NCI-H2227 treated with DMSO at 0.1 percent for 48 hours (cell line): Measurements from ENCODE around the gene PLGRKT.
A peak's percentile ranks its signal among the peaks of the same experiment; 100 is the strongest.
"Not testable (repeated sequence)": the region's sequence is repeated elsewhere in the genome, so short reads cannot be mapped to it uniquely, and the experiment has no call there.

Source experiments
- DNase-seq: peaks from one replicate; lab custom pipeline; 2025; lab: John Stamatoyannopoulos, UW

The PLGRKT gene

GRCh38 chr9:5452286-5452609 is 14.5 kb upstream of the PLGRKT start:
- DNase-seq, result no peak

DNA sequence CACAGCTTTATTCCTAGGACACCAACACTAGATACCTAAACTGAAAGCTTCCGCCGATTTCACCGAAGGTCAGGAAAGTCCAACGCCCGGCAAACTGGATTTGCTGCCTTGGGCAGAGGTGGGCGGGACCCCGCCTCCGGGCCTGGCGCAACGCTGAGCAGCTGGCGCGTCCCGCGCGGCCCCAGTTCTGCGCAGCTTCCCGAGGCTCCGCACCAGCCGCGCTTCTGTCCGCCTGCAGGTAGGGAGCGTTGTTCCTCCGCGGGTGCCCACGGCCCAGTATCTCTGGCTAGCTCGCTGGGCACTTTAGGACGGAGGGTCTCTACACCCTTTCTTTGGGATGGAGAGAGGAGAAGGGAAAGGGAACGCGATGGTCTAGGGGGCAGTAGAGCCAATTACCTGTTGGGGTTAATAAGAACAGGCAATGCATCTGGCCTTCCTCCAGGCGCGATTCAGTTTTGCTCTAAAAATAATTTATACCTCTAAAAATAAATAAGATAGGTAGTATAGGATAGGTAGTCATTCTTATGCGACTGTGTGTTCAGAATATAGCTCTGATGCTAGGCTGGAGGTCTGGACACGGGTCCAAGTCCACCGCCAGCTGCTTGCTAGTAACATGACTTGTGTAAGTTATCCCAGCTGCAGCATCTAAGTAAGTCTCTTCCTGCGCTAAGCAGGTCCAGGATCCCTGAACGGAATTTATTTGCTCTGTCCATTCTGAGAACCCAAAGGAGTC is 12.8 kb upstream of the PLGRKT start, which contains the start of gene CD274:
Gene CD274 (plus strand): TSS at position 184 of the 733 bp plus-strand sequence. CDS start 5,572 bp downstream, outside the sequence.
- peak; percentile 65 for DNase-seq

- DNase-seq, result no peak
Observed at GRCh38 chr9:5449521-5450358, 12.0 kb upstream of the PLGRKT start.

DNA sequence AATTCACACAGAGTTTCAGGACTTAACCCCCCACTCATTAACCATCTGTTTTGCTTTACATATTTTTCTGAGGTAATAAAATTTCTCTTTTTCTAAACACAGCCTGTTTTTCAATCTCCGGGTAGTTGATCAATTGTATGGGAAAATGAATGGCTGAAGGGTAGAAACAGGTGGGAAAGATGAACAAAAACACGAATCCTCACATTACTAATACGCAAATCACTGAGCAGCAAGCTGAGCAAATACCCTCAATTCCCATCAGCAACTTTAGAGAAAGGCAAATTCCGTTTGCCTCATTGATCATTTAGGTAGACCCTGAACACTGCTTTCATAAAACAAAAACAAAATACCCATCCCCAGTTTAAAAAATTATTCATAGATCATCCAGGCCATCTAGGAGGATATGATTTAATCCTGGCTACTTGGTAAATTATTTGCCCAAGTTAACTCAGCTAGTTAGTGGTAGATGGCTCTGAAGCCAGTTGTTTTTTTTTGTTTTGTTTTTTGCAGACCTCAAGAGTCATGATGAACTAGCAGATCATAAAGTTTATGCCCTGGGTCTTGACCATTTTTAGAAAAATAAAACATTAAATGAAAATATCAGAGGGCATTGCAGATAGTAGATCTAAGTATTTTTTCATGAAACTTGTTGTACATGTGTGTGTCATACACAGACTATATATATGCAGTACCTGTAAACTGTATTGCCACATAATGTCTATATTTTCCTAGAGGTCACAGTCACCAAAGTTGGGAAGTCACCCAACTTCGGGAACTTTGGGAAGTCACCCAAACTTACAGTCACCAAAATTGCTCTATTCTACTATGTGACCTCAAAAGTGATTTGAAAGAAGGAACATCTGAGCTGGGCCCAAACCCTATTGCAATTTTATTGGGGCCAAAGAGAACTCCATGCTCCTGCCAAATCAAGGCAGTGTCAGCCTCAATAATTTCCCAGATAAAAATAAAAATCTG is 11.0 kb upstream of the PLGRKT start:
- DNase-seq, result no peak

DNA sequence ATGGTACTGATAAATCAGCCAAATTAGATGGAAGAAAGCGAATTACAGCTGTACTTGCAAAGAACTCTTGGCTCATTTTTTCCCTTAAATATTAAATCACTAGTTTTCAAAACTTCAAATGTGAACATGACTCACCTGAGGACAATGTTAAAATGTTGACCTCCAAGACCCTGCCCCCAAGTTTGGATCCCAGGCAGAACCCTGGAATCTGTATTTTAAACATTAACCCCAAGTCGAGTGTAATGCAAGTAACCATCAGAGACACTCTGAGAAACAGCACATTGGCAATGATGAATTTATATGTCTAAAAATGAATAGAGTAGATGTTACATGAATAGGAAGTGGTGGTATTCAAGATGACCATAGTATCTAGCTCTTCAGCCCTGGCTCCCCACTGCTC is 10.3 kb upstream of the PLGRKT start:
- DNase-seq, result no peak

GRCh38 chr9:5447337-5447736 is 9.6 kb upstream of the PLGRKT start:
- no peak for DNase-seq

GRCh38 chr9:5446451-5447236 is 8.9 kb upstream of the PLGRKT start:
- no peak for DNase-seq

DNA sequence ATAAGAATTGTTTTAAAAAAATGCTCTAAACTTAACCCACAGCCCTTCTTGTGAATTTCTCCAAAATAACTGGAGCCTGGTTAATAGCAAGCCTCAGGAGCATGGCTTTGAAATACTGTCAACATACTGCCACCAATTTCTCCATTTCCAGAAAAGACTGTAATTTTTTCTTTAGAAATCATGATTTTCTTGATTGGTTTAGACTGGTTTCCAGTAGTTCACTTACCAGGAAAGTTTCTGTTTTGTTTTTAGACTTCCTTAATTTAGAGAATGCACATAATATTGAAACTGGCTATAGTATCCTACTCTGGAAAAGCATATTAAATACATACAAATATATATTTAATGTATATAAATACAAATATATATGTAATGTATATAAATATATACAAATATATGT is 8.2 kb upstream of the PLGRKT start:
- no peak for DNase-seq

- not testable (repeated sequence) for DNase-seq
Observed at GRCh38 chr9:5445096-5445495, 7.4 kb upstream of the PLGRKT start.

- no peak for DNase-seq
Observed at GRCh38 chr9:5443850-5444249, 6.1 kb upstream of the PLGRKT start.

DNA sequence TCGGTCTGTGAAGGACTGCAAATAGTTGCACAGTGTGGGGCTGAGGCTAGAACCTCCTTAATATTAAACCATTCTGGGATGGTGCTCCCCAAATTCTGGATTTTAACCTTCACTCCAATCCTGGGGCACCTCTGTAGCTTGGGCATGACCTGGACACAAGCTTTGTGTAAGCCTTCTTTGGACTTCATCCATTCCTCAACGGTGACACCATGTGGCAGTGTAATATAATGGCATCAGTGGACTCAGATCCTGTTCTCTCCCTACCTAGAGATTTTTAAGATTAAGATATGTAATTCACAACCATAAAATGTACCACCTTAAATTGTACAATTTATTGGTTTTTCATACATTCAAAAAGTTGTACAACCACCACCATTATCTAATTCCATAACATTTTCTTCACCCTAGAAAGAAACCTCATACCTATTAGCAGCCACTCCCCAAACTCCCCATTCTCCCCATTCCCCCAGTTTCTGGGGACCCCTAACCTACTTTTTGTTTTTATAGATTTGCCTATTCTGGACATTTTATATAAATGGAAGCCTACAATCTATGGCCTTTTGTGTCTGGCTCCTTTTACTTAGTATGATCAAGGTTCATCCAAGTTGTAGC is 4.8 kb upstream of the PLGRKT start:
- peak; percentile 17 for DNase-seq

DNA sequence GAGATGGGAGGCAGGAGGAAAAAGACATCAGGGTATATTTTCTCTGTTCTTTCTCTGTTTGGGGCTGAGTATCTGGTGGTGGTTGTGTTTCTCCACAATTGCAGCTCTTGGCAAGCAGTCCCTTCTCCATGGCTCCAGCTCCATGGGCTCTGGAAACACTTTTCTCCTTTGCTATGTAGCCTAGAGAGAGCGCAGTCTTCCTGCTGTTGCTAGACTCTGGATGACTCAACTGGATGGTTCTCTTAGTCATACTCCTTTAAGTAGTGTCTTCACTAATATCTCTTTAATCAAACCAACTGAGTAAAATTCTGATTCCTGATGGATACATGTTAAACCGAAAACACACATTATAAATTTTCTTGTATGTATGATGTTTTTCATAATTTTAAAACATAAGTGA is 3.3 kb upstream of the PLGRKT start:
- no peak for DNase-seq

DNA sequence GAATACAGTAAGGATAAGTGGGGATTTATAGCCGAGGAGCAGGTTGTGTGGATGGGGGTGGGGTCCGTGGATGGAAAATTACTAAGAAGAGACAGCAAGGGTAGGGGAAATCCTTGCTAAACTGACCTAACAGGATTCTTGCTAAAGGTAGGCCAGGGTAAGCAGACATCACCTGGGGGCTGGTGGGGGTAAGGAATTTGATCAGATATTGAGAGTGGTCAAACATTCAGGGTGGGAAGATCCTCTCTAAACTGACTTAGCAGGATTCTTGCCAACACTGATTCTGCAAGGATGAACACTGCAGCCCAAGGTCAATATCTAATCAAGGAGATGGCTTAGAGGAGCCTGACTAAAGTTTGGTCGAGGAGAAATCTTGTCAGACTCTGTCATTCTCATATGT is 2.7 kb upstream of the PLGRKT start:
- DNase-seq, result no peak

GRCh38 chr9:5438301-5439162 is 807 bp upstream of the PLGRKT start:
- DNase-seq, result peak; percentile 40

DNA sequence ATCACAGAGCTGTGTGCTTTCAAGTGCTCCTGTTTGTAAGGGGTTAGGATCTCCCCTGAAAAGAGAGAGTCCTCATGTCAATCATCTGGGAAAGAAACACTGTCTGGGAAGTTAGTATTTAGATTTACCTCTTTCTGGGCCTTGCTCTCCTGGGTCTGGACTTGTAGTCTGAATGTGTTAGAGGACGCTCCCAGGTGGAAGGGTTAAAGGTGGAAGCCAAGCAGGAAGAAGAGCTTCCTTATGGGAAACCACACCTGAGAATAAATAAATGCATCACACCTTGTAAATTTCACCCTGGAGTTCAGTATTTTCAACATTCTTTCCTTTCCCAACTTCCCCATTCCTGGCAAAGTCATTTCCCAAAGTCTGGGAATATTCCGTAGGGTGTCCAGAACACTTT is 1.3 kb downstream of the PLGRKT start:
- no peak for DNase-seq

GRCh38 chr9:5435912-5436311 is 1.8 kb downstream of the PLGRKT start:
- no peak for DNase-seq

- DNase-seq, result not testable (repeated sequence)
Observed at GRCh38 chr9:5433841-5434810, 3.6 kb downstream of the PLGRKT start.

DNA sequence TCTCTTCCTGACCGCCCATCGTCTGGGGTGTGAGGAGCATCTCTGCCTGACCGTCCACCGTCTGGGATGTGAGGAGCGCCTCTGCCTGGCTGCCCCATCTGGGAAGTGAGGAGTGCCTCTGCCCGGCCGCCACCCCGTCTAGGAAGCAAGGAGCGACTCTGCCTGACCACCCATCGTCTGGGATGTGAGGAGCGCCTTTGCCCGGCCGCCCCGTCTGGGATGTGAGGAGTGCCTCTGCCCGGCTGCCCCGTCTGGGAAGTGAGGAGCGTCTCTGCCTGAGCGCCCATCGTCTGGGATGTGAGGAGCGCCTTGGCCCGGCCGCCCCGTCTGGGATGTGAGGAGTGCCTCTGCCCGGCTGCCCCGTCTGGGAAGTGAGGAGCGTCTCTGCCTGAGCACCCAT is 4.4 kb downstream of the PLGRKT start:
- DNase-seq, result not testable (repeated sequence)

DNA sequence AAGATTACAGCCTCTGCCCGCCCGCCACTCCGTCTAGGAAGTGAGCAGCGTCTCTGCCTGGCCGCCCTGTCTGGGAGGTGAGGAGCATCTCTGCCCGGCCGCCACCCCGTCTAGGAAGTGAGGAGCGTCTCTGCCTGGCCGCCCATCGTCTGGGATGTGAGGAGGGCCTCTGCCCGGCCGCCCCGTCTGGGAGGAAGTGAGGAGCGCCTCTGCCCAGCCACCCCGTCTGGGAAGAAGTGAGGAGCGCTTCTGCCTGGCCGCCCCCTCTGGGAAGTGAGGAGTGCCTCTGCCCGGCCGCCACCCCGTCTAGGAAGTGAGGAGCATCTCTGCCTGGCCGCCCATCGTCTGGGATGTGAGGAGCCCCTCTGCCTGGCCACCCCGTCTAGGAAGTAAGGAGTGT is 4.8 kb downstream of the PLGRKT start:
- not testable (repeated sequence) for DNase-seq
